Suprapubic skin (tissue), 3 donors: Measurements from ENCODE around the gene EMP3.
"Not testable (repeated sequence)": the region's sequence is repeated elsewhere in the genome, so short reads cannot be mapped to it uniquely, and the experiment has no call there.

Experiments used
- CTCF ChIP-seq, 2 donors: fragments of 200-600 bp in 1 of 2; fragments of 450-650 bp in 1 of 2; sonication (generic) in 1 of 2; IDR thresholded peaks; one replicate each; pipeline ENCODE4 v1.5.1; 2016 to 2019; ENCODE audit warnings: antibody characterized with exemption in 2 of 2, mild to moderate bottlenecking in 1 of 2, moderate library complexity in 1 of 2
- POLR2A ChIP-seq, 2 donors: fragments of 450-650 bp; IDR thresholded peaks; one replicate each; pipeline ENCODE4 v1.6.1; 2017; ENCODE audit warnings: antibody characterized with exemption in 2 of 2, mild to moderate bottlenecking in 2 of 2, moderate library complexity in 2 of 2

GRCh38 chr19:48291489-48291815, 33.9 kb upstream of the EMP3 start:
- not testable (repeated sequence) for TF ChIP-seq CTCF, POLR2A (IDR thresholded peaks at IDR 0.05)
